K562 (cell line): ENCODE data around the gene GAPVD1. TPM values are rescaled to one million over a fixed set of nuclear protein-coding genes. Genes with fewer than 3 reads are reported as not detected.
A peak's percentile ranks its signal among the peaks of the same experiment; 100 is the strongest.

ENCODE experiments used
- ATF2 ChIP-seq: sonication (generic); formaldehyde crosslinking; IDR thresholded peaks from 2 replicates; pipeline ENCODE4 v1.8.1; 2022; ENCODE audit warnings: missing genetic modification reagents
- E2F6 ChIP-seq, 2 experiments: IDR thresholded peaks; 2 replicates each; pipeline ENCODE4 v1.6.1; 2011; ENCODE audit warnings: borderline replicate concordance in 1 of 2, control low read depth in 1 of 2, low read depth in 1 of 2, low read length in 1 of 2, mild to moderate bottlenecking in 1 of 2, mixed read lengths in 1 of 2, moderate library complexity in 1 of 2; ENCODE audit not compliant: insufficient read depth in 1 of 2, insufficient read length in 1 of 2, poor library complexity in 1 of 2, severe bottlenecking in 1 of 2; ENCODE audit errors: extremely low read depth in 1 of 2
- HOMEZ ChIP-seq: fragments of 250-450 bp; sonication (Bioruptor Pico); IDR thresholded peaks from 2 replicates; pipeline ENCODE4 v1.4.0; 2020; ENCODE audit warnings: mild to moderate bottlenecking, moderate library complexity
- ID3 ChIP-seq, 2 experiments: fragments of 250-450 bp in 1 of 2; fragments of 450-650 bp in 1 of 2; sonication (Bioruptor Pico) in 1 of 2; IDR thresholded peaks; 2 replicates each; pipeline versions ENCODE4 v1.6.1 to v1.8.0; 2016 to 2021; ENCODE audit warnings: mild to moderate bottlenecking in 2 of 2, moderate library complexity in 2 of 2, missing compliant biosample characterization in 1 of 2, missing genetic modification characterization in 1 of 2
- JUN ChIP-seq, 2 experiments: sonication (generic) in 1 of 2; formaldehyde crosslinking in 1 of 2; IDR thresholded peaks; 2 replicates each; pipeline versions ENCODE4 v1.6.1 to v1.8.0; 2012 to 2022; ENCODE audit warnings: borderline replicate concordance in 2 of 2, mild to moderate bottlenecking in 2 of 2, improper control_type of control experiment in 1 of 2, low read depth in 1 of 2, low read length in 1 of 2, missing genetic modification reagents in 1 of 2
- MAFG ChIP-seq: fragments of 450-650 bp; conservative IDR thresholded peaks from 2 replicates; pipeline ENCODE4 v1.6.1; 2016; ENCODE audit warnings: missing genetic modification characterization, missing compliant biosample characterization
- NFRKB ChIP-seq: fragments of 450-650 bp; IDR thresholded peaks from 2 replicates; pipeline ENCODE4 v1.6.1; 2016; ENCODE audit warnings: low read depth
- RUNX1 ChIP-seq: sonication (generic); IDR thresholded peaks from 2 replicates; pipeline ENCODE4 v1.6.1; 2016; ENCODE audit warnings: antibody characterized with exemption, low read depth
- SMC3 ChIP-seq: conservative IDR thresholded peaks from 2 replicates; pipeline ENCODE4 v1.6.1; 2011; ENCODE audit warnings: low read depth, low read length, improper control_type of control experiment; ENCODE audit not compliant: insufficient read depth
- SRSF7 ChIP-seq: fragments of 200-400 bp; formaldehyde crosslinking; optimal IDR thresholded peaks from 2 replicates; pipeline ENCODE3; 2017; ENCODE audit warnings: mild to moderate bottlenecking, low read depth, low read length
- STAT5A ChIP-seq: IDR thresholded peaks from 2 replicates; pipeline ENCODE4 v1.6.1; 2012; ENCODE audit warnings: low read length, inconsistent platforms, borderline replicate concordance
- TAF1 ChIP-seq: IDR thresholded peaks from 2 replicates; pipeline ENCODE4 v1.6.1; 2011; ENCODE audit warnings: mild to moderate bottlenecking, low read length, moderate library complexity; ENCODE audit not compliant: insufficient read depth, control insufficient read depth, severe bottlenecking; ENCODE audit errors: extremely low read depth
- TAL1 ChIP-seq: fragments of 450-650 bp; IDR thresholded peaks from 2 replicates; pipeline ENCODE4 v1.6.1; 2016; ENCODE audit warnings: mild to moderate bottlenecking
- ZNF143 ChIP-seq: sonication (generic); formaldehyde crosslinking; IDR thresholded peaks from 2 replicates; pipeline ENCODE4 v1.9.0; 2022; ENCODE audit warnings: mild to moderate bottlenecking, missing genetic modification reagents
- ZNF431 ChIP-seq: sonication (generic); formaldehyde crosslinking; IDR thresholded peaks from 2 replicates; pipeline ENCODE4 v1.8.0; 2022; ENCODE audit warnings: mild to moderate bottlenecking, missing genetic modification reagents
- ZNF79 ChIP-seq: fragments of 250-450 bp; sonication (Bioruptor Pico); IDR thresholded peaks from 2 replicates; pipeline ENCODE4 v1.4.0; 2020; ENCODE audit warnings: low read depth, mild to moderate bottlenecking, moderate library complexity
- polyA plus RNA-seq, 8 experiments: library from polyadenylated mRNA; depleted of rRNA in 4 of 8; stranded (reverse) in 5 of 8; unstranded in 3 of 8; fragments of >200 nt; fragmentation: Nextera tagmentation in 2 of 8; fragmentation: Illumina TruSeq in 1 of 8; extraction: Ambion mirVana in 2 of 8; extraction: Trizol in 1 of 8; gene quantifications; 2 replicates each; pipeline versions ENCODE4 v1.2.1 to v1.2.3, GENCODE V29; 2011 to 2014; ENCODE audit warnings: inconsistent platforms in 1 of 8, missing spikeins in 1 of 8
- total RNA-seq, 7 experiments: library from RNA; depleted of rRNA in 6 of 7; stranded (reverse); fragments of >200 nt in 6 of 7; fragmentation: Illumina TruSeq in 2 of 7; extraction: Trizol in 2 of 7; gene quantifications; 2 replicates each; pipeline versions ENCODE4 v1.2.1 to v1.2.3, GENCODE V29; 2011 to 2021; ENCODE audit warnings: low replicate concordance in 1 of 7
- TF ChIP-seq, protein P1 (sequence below), 3 experiments: fragments of 200-800 bp in 1 of 3; sonication (Bioruptor generic) in 1 of 3; sonication (generic) in 1 of 3; formaldehyde crosslinking in 1 of 3; IDR thresholded peaks; 2 replicates each; pipeline versions ENCODE4 v1.6.1 to v1.8.0; 2016 to 2022; ENCODE audit warnings: mild to moderate bottlenecking in 2 of 3, missing compliant biosample characterization in 2 of 3, missing genetic modification characterization in 2 of 3, missing genetic modification reagents in 1 of 3
- TF ChIP-seq, protein P2 (sequence below): fragments of 250-450 bp; sonication (Bioruptor Pico); IDR thresholded peaks from 2 replicates; pipeline ENCODE4 v1.8.0; 2022; ENCODE audit warnings: moderate library complexity, mild to moderate bottlenecking, inconsistent platforms
- TF ChIP-seq, protein P3 (sequence below): sonication (generic); formaldehyde crosslinking; IDR thresholded peaks from 2 replicates; pipeline ENCODE4 v1.8.1; 2023; ENCODE audit warnings: mild to moderate bottlenecking, missing genetic modification reagents, moderate library complexity

The GAPVD1 gene
- total and polyA plus RNA-seq, 9 of the 15 experiments (the other 6 are each of a cell fraction or from before 2014, with no cell fraction given) = 9.5 to 66.1 (median 45.5) TPM

DNA sequence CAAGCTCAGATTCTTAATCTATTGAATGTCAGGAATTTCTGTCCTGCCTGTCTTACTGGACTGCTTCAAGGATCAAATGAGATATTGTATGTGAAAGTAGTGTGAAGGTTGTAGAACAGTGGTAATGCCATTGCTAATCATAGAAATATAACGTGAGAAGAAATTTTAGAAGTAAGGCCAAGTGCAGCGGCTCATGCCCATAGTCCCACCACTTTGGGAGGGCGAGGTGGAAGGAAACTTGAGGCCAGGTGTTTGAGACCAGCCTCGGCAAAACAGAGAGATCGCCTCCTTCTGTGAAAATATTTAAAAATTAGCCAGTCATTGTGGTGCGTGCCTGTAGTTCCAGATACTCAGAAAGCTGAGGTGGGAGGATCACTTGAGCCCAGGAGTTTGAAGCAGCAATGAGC is 15.4 kb upstream of the GAPVD1 start (continued):
- TF ChIP-seq, protein P1, sequence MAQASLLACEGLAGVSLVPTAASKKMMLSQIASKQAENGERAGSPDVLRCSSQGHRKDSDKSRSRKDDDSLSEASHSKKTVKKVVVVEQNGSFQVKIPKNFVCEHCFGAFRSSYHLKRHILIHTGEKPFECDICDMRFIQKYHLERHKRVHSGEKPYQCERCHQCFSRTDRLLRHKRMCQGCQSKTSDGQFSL (CRISPR knock-in tag; IDR thresholded peaks at IDR 0.05) = no peak
- TF ChIP-seq, protein P1 (tag; IDR thresholded peaks at IDR 0.05) = peak in 1 of 2 experiments; percentile 46; a peak in 1 of 4 replicates
- TF ChIP-seq TAL1 = peak; percentile 79
- TF ChIP-seq SRSF7 = no peak
- TF ChIP-seq SMC3 = no peak
- peak; percentile 95 for TF ChIP-seq MAFG (tag)
- TF ChIP-seq ZNF79 (CRISPR knock-in tag) = no peak; the same call in 1 of the 2 replicates
- 0 out of 2 replicates have a peak, but pooled peaks have one; percentile 41 for TF ChIP-seq NFRKB
- TF ChIP-seq TAF1 = no peak
- peak; percentile 53; the same call in 1 of the 2 replicates for TF ChIP-seq STAT5A
- no peak for TF ChIP-seq ATF2 (CRISPR knock-in tag)
- TF ChIP-seq ZNF143 (CRISPR knock-in tag) = no peak
- TF ChIP-seq ID3 (CRISPR knock-in tag; IDR thresholded peaks at IDR 0.05) = no peak
- no peak for TF ChIP-seq ID3 (tag; IDR thresholded peaks at IDR 0.05)
- no peak for TF ChIP-seq JUN (IDR thresholded peaks at IDR 0.05; ENCODE audit: borderline replicate concordance, low read depth, low read length)
- TF ChIP-seq JUN (CRISPR knock-in tag; IDR thresholded peaks at IDR 0.05; ENCODE audit: borderline replicate concordance) = no peak
- TF ChIP-seq, protein P2, sequence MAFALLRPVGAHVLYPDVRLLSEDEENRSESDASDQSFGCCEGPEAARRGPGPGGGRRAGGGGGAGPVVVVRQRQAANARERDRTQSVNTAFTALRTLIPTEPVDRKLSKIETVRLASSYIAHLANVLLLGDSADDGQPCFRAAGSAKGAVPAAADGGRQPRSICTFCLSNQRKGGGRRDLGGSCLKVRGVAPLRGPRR (CRISPR knock-in tag) = no peak
- TF ChIP-seq ZNF431 (CRISPR knock-in tag) = no peak
- TF ChIP-seq, protein P3, sequence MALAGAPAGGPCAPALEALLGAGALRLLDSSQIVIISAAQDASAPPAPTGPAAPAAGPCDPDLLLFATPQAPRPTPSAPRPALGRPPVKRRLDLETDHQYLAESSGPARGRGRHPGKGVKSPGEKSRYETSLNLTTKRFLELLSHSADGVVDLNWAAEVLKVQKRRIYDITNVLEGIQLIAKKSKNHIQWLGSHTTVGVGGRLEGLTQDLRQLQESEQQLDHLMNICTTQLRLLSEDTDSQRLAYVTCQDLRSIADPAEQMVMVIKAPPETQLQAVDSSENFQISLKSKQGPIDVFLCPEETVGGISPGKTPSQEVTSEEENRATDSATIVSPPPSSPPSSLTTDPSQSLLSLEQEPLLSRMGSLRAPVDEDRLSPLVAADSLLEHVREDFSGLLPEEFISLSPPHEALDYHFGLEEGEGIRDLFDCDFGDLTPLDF = no peak
- no peak for TF ChIP-seq E2F6 (IDR thresholded peaks at IDR 0.05; ENCODE audit: borderline replicate concordance in 1 of 2, extremely low read depth in 1 of 2, insufficient read depth in 1 of 2, insufficient read length in 1 of 2, low read depth in 1 of 2, low read length in 1 of 2, poor library complexity in 1 of 2, severe bottlenecking in 1 of 2)
- TF ChIP-seq RUNX1 = no peak
- TF ChIP-seq HOMEZ (CRISPR knock-in tag) = no peak
